HG03565 (cell line): Measurements from ENCODE around the gene UROD.
"Not testable (repeated sequence)": the region's sequence is repeated elsewhere in the genome, so short reads cannot be mapped to it uniquely, and the experiment has no call there.

Experiments used
- ATAC-seq: cut with Tn5 transposase; IDR thresholded peaks from one replicate; pipeline ENCODE4 v1.9.1; 2021; ENCODE audit warnings: mild to moderate bottlenecking, moderate library complexity; ENCODE audit not compliant: unreplicated experiment

The UROD gene

DNA sequence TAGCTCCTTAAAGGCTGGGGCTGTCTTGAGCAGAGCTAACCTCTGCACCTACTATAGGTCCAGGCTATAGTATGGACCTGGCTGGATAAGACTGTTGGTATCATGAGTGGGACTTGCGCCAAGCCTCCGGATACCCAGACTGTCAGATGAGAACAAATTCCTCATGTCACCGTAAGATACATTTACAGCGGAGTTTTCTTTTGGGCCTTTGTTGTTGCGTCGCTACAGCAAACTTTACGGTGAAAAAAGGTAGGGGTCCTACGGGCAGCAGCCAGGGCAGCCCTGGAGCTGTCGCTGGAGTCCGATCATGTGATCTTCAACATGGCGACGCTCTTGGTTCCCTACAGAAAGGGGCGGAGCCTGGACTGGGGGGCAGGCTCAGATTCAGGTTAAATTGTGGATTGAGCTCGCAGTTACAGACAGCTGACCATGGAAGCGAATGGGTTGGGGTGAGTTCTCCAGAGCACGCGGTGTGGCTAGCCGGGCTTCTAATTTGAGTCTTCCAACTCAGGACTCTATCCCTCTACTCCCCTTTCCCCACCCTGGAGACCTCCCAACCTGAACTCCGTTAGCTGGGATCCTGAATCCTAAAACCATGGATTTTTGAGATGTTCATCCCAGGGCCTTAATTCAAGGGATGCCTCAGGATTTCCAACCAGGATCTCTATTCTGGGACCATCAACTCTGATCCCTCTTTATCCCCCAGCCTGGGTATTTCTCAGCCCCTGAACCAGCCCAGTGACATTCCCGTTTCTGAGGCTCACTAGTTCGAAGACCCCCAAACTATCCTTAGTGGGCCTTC is at the start of gene UROD:
Gene UROD, plus strand, starts transcription at position 418 of the 802 bp plus-strand sequence. Its CDS starts 12 bp downstream, at position 430.
- peak; percentile 64 for ATAC-seq

GRCh38 chr1:44962729-44963128 is 49.3 kb upstream of the UROD start:
- no peak for ATAC-seq

- ATAC-seq: no peak
Observed at GRCh38 chr1:44964396-44964795, 47.7 kb upstream of the UROD start.

DNA sequence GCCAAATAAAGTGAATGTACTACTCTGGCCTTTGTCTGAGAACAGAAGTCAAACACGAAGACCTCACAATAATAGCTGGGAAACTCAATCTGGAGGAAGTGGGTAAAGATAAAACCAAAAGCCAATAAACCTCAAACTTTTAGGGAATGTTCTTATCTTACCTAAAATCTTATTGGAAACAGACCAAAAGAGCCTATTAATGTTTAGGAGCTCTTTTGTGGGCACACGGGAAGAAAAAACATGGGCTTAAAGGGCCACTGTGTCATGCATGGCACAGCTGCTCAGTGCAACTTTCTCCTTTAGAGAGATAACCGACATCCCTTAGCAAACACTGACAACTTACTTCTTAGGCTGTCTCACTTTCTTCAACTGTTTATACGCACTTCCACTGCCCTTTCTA is 41.7 kb upstream of the UROD start:
- no peak for ATAC-seq

- no peak for ATAC-seq
Observed at GRCh38 chr1:44973645-44974044, 38.4 kb upstream of the UROD start.

DNA sequence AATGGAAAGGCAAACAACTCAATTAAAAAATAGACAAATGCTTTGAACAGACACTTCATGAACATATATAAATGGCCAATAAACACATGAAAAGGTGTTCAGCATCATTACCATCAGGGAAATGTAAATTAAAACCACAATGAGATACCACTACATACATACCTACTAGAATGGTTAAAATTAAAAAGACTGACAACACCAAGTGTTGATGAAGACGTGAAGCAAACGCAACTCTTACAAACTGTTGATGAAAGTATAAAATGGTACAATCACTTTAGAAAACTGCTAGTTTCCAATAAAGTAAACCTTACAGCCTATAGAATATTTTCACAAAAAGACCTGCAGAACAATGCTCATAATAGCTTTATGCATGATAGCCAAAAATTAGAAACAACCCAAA is 35.8 kb upstream of the UROD start:
- ATAC-seq: no peak

DNA sequence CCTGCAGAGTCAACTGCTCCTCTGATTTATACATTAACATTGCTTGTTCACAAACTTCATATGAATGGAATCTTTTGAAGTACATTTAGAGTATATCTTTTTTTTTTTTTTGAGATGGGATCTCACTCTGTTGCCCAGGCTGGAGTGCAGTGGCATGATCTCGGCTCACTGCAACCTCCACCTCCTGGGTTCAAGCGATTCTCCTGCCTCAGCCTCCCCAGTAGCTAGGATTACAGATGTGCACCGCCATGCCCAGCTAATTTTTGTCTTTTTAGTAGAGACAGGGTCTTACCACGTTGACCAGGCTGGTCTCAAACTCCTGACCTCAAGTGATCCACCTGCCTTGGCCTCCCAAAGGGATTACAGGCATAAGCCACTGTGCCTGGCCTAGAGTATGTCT is 34.7 kb upstream of the UROD start:
- not testable (repeated sequence) for ATAC-seq

- no peak for ATAC-seq
Observed at GRCh38 chr1:44985747-44986359, 26.2 kb upstream of the UROD start.

DNA sequence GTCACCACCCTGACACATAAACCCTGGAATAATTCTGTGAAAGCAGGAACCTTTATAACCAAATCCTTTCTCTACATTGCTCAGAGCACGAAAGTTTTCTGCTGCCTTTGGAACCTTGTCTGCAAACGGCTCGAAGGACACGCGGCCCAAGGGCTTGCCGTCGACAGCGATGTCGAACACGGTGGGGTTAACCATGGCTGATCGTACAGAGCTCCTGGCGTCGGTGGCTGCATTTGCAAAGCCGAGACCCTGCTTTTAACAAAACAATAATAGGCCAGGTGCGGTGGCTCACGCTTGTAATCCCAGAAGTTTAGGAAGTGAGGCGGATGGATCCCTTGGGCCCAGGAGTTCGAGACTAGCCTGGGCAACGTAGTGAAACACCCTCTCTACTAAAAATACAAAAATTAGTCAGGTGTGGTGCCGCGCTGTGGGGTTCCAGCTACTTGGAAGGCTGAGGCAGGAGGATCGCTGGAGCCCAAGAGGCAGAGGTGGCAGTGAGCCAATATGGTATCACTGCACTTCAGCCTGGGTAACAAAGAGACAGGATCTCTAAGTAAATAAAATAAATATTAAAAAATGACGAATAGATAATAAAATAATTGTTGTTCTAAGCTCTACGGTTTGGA is 23.4 kb upstream of the UROD start:
- no peak for ATAC-seq

GRCh38 chr1:44994309-44994898 is 17.6 kb upstream of the UROD start:
- no peak for ATAC-seq

DNA sequence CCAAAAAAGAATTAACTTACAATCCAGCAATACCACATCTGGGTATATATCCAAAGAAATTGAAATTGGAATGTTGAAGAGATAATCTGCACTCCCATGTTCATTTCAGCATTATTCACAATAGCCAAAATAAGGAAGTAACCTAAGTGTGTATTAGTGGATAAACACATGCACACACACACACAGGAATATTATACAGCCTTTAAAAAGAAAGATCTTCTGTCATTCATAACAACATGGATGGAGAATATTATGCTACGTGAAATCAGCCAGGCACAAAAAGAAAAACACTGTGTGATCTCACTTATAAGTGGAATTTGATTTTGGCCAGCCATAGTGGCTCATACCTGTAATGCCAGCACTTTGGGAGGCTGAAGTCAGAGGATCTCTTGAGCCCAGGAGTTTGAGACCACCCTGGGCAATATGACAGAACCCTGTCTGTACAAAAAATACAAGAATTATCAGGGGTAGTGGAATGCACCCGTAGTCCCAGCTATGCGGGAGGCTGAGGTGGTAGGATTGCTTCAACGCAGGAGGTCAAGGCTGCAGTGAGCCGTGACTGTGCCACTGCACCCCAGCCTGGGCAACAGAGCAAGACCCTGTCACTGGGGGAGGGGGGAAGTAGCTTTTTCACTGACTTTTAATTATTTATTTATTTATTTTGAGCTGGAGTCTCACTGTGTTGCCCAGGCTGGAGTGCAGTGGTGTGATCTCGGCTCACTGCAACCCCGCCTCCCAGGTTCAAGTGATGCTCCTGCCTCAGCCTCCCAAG is 16.4 kb upstream of the UROD start:
- ATAC-seq: no peak

GRCh38 chr1:44999232-44999631 is 12.8 kb upstream of the UROD start:
- no peak for ATAC-seq

GRCh38 chr1:45001011-45001481 is 11.0 kb upstream of the UROD start:
- no peak for ATAC-seq

DNA sequence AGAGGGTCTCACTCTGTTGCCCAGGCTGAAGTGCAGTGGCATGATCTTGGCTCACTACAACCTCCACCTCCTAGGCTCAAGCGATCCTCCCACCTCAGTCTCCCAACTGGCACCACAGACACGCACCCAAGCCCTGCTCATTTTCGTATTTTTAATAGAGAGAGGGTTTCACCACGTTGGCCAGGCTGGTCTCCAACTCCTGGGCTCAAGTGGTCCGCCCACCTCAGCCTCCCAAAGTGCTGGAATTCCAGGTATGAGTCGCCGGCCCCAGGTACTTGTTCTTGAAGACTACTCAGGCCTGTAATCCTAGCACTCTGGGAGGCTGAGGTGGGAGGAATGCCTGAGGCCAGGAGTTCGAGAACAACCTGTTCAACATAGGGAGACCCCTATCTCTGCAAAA is 10.5 kb upstream of the UROD start:
- ATAC-seq: not testable (repeated sequence)

DNA sequence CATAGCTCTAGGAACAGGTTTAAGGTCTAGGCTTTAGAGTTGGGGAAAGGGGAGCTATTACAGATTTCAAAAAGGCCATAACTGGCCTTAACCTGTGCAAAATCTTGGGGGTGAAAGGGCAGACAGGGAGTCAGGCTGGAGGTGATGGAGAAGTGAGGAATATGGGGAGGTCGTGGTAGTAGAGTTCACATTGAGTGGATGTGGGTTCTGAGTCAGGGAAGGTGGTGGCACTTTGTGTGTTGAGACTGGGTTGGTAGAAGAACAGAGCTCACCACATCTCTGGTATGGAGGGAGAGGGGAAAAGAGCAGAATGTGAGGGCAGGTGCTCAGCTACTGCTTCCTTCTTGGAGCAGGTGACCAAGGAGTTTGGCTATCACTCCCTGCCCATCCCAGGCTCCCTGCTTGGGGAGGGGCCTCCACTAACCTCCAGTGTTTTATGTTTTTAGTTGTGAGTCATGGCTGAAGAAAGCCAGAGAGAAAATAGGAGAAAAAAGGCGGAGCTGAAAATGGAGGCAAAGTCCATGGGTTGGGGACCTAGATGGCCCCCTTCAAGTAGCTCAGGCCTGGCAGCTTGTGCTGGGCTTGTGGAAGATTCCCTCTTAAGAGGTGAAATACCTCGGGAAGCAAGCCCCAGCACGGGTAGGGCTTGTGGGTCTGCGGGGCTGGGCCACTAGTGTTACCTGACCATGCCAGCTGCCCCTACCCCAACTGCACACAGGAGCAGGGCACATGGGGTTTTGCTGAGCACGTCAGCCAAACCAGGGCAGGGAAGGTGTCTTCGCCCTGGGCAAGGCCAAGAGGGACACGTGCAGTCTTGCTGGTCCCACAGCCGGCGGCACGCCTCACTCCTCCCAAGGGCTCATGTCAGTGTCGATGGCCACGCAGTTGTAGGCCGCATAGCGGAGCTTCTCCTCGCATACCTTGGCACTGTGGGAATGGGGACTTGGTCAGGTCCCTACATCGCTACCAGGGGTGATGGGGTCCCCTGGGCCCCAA is 9.1 kb upstream of the UROD start:
- no peak for ATAC-seq

DNA sequence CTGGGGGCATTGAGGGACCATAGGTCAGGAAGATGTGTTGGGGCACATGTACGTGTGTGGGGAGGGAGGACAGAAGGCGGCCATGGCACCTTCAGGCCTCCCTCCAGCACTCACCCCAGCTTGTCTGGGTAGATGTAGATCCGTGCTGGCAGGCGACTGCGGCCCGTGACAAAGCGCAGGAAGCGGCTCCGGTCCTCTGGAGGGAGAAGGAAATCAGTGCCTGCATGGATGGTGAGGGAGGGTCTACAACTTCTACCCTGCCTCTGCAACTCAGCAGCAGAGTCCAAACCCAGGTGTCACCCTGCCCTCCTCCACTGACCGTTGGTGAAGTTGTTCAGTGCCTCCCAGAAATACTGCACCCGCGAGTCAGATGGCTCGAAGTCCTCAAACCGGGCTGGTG is 8.3 kb upstream of the UROD start:
- ATAC-seq: no peak

GRCh38 chr1:45004281-45004920 is 7.7 kb upstream of the UROD start:
- ATAC-seq: no peak

DNA sequence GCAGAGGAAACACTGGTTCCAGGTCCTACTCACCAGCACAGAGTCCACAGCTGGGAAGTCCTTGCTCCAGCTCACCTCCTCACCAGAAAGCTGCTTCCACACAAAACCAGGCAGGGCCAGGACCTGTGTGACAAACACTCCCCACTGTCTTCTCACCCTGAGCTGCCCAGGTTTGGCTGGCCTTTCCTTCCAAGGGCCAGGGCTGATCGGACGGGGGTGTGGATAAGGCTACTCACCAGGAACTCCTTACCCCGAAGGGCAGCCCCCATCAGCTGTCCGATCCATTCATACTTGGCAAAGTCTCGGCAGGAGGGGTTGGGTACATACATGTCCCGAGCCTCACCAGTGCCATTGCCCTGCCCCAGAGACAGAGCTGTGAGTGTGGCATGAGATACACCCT is 6.3 kb upstream of the UROD start:
- ATAC-seq: no peak

- no peak for ATAC-seq
Observed at GRCh38 chr1:45007311-45007710, 4.7 kb upstream of the UROD start.
